Fibroblast of skin of left biceps (primary cell): ENCODE measurements around the gene ZFP64.
"Not testable (repeated sequence)": the region's sequence is repeated elsewhere in the genome, so short reads cannot be mapped to it uniquely, and the experiment has no call there.

Experiments used
- DNase-seq, 2 experiments: peaks; one replicate each; pipeline ENCODE4 v3.0.0-alpha.2; 2013; ENCODE audit warnings: low read depth in 2 of 2

The ZFP64 gene

DNA sequence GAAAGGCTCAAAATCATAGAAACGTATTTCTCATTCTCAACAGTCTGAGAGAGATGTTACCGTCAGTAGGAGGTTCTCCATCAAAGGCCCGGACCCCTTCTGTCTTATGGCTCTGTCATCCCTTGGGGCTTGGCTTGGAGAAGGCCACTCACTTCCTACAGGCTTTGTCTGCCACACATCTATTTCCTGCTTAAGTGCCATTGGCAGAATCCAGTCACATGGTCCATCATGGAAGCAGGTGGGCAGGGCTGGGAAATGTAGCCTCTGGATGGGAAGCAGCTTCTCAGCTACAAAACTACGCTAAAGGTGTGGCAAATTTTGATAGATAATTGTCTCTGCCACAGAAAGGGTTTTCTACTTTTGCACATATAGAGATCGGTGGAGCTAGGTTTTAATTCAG lies 12.6 kb upstream of the ZFP64 start:
- no peak for DNase-seq

DNA sequence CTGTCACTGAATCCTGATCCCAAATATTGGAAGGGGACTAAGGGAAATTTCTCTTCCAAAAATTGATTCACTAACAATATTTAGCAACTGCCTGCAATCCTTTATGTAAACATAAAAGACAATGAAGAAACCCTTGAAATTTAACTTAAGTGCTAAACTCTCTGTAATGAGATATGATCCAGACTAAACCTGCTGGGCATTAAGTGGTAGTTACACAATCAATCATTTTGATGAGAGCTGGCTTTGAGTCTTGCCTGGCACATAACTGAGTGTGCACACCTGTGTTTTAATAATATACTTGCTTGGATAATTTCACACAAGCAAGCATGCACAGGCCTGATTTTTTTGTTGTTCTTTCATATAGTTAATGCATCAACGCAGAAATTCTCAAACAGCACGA lies 9.8 kb upstream of the ZFP64 start:
- DNase-seq, result no peak

DNA sequence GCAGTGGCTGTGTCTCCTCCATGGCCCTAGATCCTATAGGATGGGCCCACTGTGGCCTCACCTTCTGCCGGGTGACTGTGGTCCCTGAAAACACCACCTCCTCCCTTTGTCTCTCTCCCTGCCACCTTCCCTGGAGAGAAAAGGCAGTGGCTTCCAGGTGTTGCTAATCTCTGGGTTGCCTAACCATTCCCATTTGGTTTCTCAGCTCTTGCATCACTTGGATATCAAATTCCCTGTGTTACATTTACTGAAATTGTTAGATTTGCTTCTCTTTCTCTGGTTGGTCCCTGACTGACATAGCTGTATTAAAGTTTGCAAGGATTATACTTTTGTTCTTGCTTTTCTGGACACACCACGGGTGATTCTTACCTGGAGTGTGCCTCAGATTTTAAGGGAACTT lies 9.3 kb upstream of the ZFP64 start:
- DNase-seq, result peak in 1 of 2 experiments; percentile 8

DNA sequence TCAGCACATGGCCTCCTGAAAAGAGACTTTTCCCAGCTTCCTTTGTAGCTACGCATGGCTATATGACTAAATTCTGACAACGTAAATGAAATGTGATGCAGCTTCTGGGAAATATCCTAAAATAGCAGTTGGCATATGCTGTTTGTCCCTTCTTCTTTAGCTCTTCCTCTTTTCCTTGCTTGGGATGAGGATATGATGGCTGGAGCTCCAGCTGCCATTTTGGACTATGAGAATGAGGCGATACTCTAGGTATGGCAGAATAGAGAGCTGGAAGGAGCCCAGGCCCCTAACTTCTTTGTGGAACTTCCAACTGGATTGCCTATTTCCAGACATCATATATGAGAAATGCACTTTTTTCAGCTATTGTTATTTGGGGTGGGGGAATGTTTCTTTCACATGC lies 5.3 kb upstream of the ZFP64 start:
- DNase-seq, result no peak

DNA sequence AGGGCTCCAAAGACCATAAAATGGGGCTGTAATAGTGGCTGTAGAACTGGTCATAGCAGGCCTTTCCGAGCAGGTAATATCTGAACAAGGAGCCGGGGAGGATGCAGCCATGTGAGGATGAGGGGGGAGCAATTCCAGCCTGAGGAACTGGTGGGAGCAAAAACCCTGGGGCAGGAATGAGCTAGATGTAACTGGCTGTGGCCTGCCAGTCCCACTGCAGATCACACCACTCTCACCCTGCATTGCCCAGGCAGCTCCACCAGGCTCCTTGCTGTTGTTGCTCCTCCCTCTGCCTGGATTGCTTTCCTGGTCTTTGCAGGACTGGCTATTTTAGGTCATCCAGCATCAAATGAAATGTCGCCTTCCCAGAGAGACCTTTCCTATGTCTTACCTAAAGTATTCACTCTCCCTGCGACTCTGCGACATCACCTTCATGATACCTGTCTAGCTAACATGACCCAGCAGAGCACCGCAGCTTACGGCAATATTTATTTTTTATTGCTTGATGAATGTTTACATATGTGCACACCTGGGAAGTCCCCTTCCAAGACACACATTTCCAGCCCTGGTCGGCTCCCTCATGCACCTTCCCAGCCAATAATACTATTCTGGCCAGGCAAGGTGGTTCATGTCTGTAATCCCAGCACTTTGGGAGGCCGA lies 2.4 kb upstream of the ZFP64 start:
- no peak for DNase-seq

DNA sequence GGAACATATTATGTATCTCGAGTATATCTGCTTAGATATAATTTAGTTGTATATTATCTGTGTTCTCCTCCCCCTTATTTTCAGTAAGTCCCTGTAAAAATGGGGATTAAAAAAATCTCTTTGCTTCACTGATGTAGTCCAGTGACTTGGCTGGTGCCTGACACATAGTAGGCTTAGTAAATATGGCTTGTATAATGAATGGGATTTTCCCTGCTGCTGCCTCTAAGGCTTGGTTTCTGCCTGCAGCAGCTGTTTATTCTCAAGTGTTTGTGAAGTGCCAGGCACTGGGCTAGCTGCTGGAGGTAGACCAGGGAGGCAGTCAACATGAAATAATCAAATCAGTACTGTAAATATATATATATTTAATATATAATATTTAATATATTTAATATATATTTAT lies 1.6 kb upstream of the ZFP64 start:
- DNase-seq, result no peak

DNA sequence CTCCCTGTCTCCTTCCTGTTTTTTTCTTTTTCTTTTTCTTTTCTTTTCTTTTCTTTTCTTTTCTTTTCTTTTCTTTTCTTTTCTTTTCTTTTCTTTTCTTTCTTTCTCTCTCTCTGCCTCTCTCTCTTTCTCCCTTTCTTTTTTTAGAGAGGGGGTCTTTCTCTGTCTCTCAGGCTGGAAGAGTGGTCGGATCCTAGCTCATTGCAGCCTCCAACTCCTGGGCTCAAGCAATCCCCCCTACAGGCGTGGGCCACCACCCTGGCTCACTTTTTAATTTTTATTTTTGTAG lies 1.1 kb upstream of the ZFP64 start:
- not testable (repeated sequence) for DNase-seq

DNA sequence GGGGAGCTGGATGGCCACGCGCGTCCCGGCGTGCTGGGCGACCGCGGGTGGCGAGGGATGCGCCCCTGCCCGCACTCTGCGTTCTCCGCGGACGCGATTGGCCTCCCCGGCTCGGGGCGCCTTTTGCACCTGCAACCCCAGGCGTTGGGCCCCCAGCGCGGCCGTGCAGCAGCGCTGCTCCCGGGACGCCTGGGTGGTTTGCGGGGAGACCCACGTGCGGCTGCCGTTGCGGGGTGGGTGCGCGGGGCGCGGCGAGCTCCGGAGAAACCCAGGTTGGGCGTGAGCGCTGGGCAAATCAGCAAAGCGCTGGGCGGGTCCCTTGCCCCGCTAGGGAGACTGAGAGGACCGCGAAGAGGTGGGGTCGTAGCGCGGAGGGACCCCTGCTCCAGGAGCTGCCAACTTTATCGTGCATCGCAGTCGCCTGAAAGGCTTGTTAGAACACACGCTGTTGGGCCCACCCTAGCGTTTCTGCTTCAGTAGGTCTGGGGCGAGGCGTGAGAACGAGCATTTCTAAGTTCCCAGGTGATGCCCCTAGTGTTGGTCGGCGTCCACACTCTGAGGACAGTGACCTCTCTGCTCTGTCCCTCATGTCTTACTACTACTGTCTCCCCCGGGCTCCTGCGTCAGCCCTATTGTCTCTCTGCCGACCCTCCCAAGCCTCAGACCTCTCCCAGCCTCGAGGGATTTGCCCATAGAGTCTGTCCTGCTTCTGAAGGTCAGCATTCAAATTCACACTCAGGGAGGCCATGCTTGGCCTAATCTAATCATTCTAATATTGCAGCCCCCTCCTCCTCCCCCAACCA lies 538 bp upstream of the ZFP64 start:
- DNase-seq, result no peak

DNA sequence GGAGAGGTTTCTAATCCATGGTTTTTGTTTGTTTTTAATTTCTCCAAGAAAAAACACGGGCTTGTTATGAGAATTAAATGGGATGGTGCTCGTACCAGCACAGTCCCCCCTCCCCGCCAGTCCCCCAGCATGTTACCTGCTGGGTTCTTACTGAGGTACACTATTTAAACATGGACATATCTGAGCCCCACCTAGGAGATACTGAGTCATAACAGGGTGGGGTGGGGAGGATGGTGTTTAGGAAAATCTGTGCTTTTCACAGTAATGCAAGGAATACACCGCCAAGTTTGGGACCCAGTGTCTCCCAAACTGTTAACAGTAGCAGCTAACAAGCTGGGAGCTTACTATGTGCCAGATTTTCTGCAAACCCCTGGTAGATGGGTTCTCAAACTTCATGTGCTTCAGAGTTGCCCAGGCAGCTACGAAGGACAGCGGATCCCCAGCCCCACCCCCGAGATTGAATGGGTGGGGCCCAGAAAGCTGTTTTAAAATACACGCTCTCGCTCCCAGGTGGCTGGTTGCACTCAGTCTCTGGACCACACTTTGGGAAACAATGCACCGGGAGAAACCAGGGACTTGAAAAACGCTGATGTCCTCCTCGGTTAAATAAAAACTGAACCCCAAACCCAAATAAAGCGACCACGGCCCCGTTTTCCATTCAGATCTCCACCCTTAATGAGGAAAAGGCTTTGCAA lies 995 bp downstream of the ZFP64 start:
- no peak for DNase-seq

DNA sequence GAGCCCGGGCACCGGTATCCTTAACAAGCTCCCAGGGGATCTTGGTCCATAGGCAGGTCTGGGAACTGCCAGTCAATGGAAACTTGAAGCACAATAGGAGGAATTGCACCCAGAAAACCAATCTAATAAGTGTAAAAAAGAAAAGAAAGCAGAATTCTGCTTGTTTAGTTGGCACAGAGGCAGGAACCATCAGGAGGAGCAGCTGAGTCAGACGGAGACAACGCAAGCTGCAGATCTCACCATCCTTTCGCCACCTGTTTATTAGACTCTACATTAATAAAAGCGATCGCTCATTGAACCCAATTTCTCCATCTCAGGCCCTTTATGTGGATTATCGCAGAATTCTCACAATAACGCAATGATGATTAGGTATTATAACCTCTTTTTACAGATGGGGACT lies 9.8 kb downstream of the ZFP64 start:
- no peak for DNase-seq

DNA sequence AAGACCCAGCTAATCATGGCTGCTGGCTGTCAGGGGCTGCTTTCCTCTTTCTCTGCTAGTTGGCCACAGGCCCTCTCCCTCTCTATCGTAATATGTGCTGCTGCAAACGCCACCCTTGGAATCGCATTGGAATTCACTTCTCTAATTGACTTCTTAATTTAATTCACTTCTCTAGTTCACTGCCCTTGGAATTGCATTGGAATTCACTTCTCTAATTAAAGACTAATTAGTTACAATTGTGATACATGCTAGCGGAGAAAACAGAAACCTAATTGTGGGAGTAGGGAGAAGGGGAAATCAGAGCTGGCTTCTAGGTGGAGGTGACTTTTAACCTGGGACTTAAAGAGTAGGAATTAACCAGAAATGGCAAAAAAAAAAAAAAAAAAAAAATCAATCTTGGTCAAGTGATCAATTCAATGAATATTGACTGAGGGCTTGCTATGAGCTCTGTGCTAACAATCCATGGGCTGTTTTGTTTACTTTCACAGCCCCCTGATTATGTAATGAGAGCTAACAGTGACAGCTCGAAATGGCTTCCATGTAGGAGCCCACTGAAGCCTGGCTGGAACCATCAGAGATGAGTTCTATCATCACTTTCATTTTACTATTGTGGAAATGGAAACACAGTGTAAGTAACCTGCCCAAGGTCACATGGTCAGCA lies 11.3 kb downstream of the ZFP64 start:
- DNase-seq, result no peak

DNA sequence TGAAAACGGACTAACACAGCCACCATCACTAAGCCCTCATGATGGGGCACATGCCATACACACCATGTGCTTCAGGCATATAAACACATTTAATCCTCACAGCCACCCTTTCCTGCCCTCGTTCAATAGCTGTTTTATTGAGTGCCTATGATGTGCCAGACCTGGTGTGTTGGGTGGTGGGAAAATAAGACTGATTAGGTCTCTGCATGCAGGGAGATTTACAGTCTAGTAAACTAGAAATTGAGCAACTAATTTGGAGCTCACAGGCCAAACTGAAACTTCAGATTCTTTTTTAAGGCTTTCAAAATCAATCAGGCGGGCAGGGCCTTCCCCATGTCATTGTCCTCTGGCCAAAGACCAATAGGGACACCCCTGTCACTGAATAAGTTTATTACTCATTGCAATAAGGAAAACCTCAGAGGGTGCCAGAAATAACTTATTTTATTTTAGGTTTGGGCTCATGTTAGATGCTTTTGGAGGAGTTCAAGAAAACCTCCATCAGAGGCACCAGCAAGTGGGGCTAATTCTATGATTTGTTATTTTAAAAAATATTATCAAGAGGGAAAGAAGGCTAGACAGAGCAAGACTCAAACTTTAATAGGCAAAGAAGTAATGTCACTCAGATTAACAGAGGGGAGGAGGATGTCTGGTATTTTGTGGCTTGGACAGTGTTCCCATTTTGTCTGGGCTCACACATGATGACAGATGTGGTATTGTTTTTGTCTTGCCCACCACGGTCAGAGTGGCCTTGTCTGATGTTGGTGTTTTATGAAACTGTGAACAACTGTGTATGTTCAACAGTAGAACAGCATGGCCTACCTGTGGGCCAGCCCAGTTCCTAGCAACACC lies 12.0 kb downstream of the ZFP64 start:
- no peak for DNase-seq

DNA sequence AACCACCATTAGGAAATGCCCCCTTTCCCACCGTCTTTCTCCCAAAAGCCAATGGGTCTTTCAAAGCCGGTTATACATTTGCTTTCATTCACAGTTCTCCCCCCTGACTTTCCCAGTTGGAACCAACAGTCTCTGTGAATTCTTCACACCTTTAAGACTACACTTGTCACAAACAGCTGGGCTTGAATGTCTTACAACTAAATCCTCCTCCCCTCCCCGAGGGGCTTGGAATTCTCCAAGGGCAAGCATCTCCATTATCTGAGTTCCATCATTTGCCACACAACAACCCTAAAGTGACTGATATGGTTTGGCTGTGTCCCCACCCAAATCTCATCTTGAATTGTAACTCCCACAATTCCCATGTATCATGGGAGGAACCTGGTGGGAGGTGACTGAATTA lies 12.9 kb downstream of the ZFP64 start:
- DNase-seq, result no peak

DNA sequence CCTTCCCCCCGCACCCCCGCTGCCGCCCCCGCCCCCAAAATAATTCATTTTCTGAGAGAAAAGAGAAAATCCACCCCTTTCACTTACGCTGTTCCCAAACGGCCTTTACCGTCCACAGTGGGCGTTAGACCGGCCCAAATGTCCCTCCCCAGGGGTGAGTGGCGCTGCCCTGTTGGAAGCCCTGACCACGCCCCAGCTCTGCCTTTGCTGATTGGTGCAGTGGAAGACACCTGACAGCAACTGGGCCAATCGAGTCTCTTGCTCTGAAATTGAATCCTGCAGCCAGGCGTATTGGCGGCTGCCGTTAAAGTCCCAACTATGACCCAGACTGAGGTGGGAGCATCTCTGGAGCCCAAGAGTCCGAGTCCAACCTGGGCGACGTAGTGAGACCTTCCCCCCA lies 15.7 kb downstream of the ZFP64 start:
- DNase-seq, result no peak

DNA sequence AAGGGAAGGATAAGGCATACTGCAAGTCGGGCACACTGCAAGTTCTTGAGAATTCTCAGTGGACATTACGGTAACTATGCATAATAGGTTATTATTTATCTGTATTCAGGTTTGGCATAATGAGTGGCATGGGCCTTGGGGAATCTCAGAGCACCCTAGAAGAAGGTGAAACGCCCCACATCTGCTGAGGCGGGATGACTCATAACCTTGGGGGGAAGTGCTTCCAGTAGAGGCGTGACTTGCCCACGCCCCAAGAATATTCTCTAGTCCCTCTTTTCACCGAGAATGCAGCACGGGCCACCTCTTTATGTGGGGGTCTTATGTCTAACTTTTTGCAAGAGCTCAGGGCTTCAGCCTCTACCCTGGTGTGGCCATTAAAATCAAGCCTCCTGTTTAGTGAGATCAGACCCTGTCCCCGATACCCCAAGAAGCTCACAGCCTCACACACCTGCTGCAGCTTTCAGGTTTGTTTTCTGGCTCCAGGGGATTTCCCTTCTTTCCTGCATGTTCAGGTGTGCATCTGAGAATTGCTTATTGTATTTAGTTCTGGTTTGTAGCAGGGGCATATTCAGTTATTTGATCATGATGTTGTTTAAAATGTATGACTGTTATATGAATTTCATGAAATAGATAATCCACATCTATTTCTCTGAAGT lies 19.1 kb downstream of the ZFP64 start:
- no peak for DNase-seq

DNA sequence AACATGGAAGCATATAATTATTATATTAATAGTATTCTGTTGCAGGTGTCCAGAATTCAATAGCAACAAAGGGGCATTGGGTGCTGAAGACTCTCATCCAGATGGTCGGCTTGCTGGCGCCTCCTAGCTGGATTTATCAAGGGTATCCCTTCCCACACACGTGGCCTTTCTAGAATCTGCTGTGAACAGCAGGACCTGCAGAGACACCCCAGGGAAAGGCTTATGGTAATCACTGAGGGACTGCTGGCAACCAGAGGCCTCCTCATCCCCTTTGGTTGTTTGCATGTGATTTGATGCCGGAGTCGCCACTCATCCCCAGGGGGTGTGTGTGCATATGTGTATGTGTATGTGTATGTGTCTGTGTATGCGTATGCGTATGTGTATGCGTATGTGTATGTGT lies 20.6 kb downstream of the ZFP64 start:
- no peak for DNase-seq

DNA sequence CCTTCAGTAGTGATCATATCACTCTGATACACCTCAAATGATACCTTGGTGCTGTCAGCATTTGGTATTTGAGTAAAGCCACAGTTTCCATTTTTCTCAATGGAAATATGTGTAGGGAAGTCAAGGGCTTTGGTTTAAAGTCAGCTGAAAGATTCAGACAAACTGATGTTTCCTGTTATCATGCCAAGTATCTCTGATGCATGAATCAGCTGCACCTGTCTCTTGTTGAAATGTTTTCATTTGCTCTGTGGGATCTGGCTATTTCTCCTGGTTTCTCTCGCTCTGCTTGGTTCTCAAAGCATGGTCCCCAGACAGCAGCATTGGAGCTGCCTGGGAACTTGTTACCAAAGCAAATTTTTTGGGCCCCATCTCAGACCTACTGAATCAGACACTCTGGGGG lies 23.5 kb downstream of the ZFP64 start:
- DNase-seq, result no peak

DNA sequence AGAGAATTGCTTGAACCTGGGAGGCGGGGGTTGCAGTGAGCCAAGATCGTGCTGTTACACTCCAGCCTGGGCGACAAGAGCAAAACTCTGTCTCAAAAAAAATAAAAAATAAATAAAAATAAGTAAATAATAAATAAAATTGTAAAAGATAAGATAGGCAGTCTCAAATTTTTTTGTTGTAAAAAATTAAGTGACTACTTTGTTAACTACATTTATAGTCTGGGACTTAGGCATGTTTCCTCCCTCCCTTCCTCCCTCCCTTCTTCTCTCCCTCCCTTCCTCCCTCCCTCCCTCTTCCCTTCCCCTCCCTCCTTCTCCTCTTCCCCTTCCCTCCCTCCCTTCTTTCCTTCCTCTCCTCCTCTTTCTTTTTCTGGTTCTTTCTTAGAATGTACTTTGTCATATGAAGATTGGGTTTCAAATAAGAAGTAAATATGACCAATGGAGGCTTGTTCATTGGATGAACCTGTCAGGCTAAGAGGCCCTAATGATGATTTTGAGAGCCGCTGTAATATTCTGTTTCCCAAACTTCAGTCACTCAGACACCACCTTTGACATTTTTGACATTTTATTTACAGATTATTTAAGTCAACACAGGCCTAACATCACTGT lies 24.2 kb downstream of the ZFP64 start:
- no peak for DNase-seq

DNA sequence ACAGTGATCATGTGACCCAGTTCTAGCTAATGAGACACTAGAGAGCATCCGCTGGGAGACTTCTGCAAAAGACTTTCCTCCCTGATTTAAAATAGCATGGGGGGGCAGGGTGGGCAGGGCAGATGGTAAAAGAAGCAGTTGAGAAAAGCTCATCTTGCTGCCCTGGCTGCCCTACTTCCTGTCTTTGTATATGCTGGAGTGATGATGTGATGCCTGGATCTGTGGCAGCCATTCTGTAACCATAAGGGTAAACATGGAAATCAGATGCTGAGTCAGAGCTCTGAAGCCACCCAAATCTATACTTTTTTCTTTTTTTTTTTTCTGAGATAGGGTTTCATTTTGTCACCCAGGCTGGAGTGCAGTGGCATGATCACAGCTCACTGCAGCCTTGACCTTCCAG lies 25.4 kb downstream of the ZFP64 start:
- DNase-seq, result no peak

DNA sequence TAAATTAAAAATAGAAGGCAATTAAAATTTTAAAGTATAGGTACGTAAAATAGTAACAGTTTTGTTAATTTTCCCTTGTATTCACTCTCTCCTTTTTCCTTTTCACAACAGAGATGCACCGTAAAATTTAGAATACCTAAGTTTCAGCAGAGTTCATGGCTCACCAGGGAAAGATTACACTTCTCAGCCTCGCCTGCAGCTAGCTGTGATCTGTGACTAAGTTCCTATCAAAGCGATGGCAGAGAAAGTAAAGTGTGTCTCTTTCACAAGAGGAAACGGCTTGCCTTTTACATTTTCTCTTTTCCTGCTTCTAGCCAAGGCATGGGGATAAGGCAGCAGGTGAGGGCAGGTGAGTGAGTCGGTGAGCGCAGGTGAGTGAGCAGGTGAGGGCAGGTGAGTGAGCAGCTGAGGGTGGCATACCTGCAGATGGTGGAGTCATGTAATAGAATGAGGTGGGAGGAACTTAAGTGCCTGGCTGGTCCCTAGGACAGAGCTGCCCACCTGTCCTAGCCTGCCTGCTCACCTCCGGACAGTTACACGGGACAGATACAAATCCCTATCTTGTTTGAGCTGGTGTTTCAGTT lies 30.9 kb downstream of the ZFP64 start:
- DNase-seq, result no peak
